ENCODE results near the gene GDI1. TPM values are rescaled to one million over a fixed set of nuclear protein-coding genes. Genes with fewer than 3 reads are reported as not detected.

Gene GDI1
- total RNA-seq, 1 donor from 2014 or later = 143 TPM

DNA sequence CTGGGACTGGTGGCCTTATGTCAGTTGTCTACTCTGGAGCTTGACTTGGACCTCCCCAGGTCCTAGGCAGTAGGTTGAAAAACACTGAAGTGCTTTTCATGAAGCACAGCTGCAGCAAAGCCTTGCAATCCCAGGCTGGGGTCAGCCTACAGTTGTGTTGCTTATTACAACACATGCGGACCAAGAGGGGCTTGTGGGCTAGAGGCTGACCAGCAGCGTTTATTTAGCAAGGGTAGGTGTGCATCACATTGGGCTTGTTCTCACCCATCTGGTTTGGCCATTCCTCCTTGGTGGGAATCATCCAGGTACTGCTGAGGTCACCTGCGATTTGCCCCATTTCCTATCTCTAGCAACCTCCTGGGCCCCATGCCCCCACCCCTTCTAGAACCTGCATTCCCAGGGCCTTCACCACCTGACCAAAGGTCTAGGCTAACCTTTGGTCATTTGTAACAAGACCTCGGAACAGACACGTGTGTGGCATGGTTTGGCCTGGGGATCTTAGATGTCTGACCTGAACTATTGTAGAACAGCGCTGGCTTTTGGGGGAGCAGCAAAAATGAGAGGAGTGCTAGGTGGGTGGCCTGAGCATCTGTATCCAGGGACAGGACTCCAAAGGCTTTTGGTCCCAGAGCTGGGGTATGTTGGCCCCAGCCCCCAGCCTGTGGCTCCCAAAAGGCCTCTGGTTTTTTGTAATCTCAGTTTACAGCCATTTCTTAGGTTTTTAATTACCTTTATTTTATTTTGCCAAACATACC lies 35.7 kb upstream of the GDI1 start:
- H3K27ac ChIP-seq (ENCODE audit: low read depth, low read length) = no peak overlapping the region
- FAIRE-seq (no peak), DNase-seq (ENCODE audit: low read depth) (peak; percentile 20)
- peaks cover 14% of the 10 kb centered on the region for H3K36me3 ChIP-seq (ENCODE audit: insufficient read depth, low read length)
- peaks cover 26% of the 10 kb centered on the region for H3K79me2 ChIP-seq (ENCODE audit: insufficient read depth, low read length)
- peaks cover 13% of the 10 kb centered on the region for H3K36me3 Mint-ChIP-seq (ENCODE audit: low read depth, unreplicated experiment)
- peak overlapping the region; percentile 98 for H3K4me3 Mint-ChIP-seq (ENCODE audit: unreplicated experiment)
- H3K27ac Mint-ChIP-seq (ENCODE audit: unreplicated experiment) = peak overlapping the region; percentile 62
- peaks cover 37% of the 10 kb centered on the region for H4K20me1 ChIP-seq (ENCODE audit: insufficient read depth, low read length)
- H3K9me3 Mint-ChIP-seq (ENCODE audit: unreplicated experiment) = no peaks in the 10 kb centered on the region
- no peaks in the 10 kb centered on the region for H3K9me3 ChIP-seq (ENCODE audit: insufficient read depth, low read depth, low read length)
- H3K9ac ChIP-seq (ENCODE audit: low read length) = no peak overlapping the region
- H3K4me1 ChIP-seq (ENCODE audit: insufficient read depth, low read length) = peaks cover 4% of the 10 kb centered on the region
- peak overlapping the region; percentile 92 for H3K4me2 ChIP-seq (ENCODE audit: low read length)
- H3K4me1 Mint-ChIP-seq (ENCODE audit: low read depth, unreplicated experiment) = peaks cover 7% of the 10 kb centered on the region
- H3K27me3 ChIP-seq (ENCODE audit: insufficient read depth, low read length) = no peaks in the 10 kb centered on the region
- H2AFZ ChIP-seq (ENCODE audit: low read depth, low read length) = no peak overlapping the region
- H3K4me3 ChIP-seq (ENCODE audit: insufficient read depth, low read depth, low read length) = no peak overlapping the region
- TF ChIP-seq EZH2 (IDR thresholded peaks at IDR 0.05; ENCODE audit: insufficient read depth, low read length) (no peak), CTCF (IDR thresholded peaks at IDR 0.05; ENCODE audit: insufficient read depth, low read depth, low read length) (no peak)
- H3K27me3 Mint-ChIP-seq (ENCODE audit: low read depth, unreplicated experiment) = no peaks in the 10 kb centered on the region

GRCh38 chrX:154401918-154402621 lies 34.9 kb upstream of the GDI1 start:
- H3K36me3 ChIP-seq (ENCODE audit: insufficient read depth, low read length) = peaks cover 14% of the 10 kb centered on the region
- no peak overlapping the region for H2AFZ ChIP-seq (ENCODE audit: low read depth, low read length)
- no peaks in the 10 kb centered on the region for H3K9me3 ChIP-seq (ENCODE audit: insufficient read depth, low read depth, low read length)
- no peak overlapping the region for H3K9ac ChIP-seq (ENCODE audit: low read length)
- H3K4me1 Mint-ChIP-seq (ENCODE audit: low read depth, unreplicated experiment) = peaks cover 7% of the 10 kb centered on the region
- no peak overlapping the region for H3K27ac Mint-ChIP-seq (ENCODE audit: unreplicated experiment)
- H3K4me3 ChIP-seq (ENCODE audit: insufficient read depth, low read depth, low read length) = no peak overlapping the region
- peak overlapping the region; percentile 8 for H3K4me3 Mint-ChIP-seq (ENCODE audit: unreplicated experiment)
- DNase-seq (ENCODE audit: low read depth) (peak; percentile 20), FAIRE-seq (no peak)
- H3K9me3 Mint-ChIP-seq (ENCODE audit: unreplicated experiment) = no peaks in the 10 kb centered on the region
- H4K20me1 ChIP-seq (ENCODE audit: insufficient read depth, low read length) = peaks cover 37% of the 10 kb centered on the region
- no peak overlapping the region for H3K4me2 ChIP-seq (ENCODE audit: low read length)
- peaks cover 4% of the 10 kb centered on the region for H3K4me1 ChIP-seq (ENCODE audit: insufficient read depth, low read length)
- TF ChIP-seq CTCF (IDR thresholded peaks at IDR 0.05; ENCODE audit: insufficient read depth, low read depth, low read length) = no peak
- no peak for TF ChIP-seq EZH2 (IDR thresholded peaks at IDR 0.05; ENCODE audit: insufficient read depth, low read length)
- H3K27ac ChIP-seq (ENCODE audit: low read depth, low read length) = no peak overlapping the region
- peaks cover 13% of the 10 kb centered on the region for H3K36me3 Mint-ChIP-seq (ENCODE audit: low read depth, unreplicated experiment)
- no peaks in the 10 kb centered on the region for H3K27me3 ChIP-seq (ENCODE audit: insufficient read depth, low read length)
- peaks cover 26% of the 10 kb centered on the region for H3K79me2 ChIP-seq (ENCODE audit: insufficient read depth, low read length)
- H3K27me3 Mint-ChIP-seq (ENCODE audit: low read depth, unreplicated experiment) = no peaks in the 10 kb centered on the region

Measured in astrocyte (in vitro differentiated cells and primary cell).